Occipital lobe (tissue), 2 donors: Measurements from ENCODE around the gene RRAGD. TPM values are rescaled to one million over a fixed set of nuclear protein-coding genes. Genes with fewer than 3 reads are reported as not detected.

Source experiments
- DNase-seq: peaks from one replicate; lab custom pipeline; 2025; lab: John Stamatoyannopoulos, UW
- total RNA-seq: library from RNA; depleted of rRNA; stranded (reverse); fragments of >200 nt; gene quantifications from one replicate; pipeline ENCODE4 v1.2.3, GENCODE V29; 2014

Gene RRAGD
- total RNA-seq, 1 donor from 2014 or later: 99.2 TPM

- no peak for DNase-seq
Measured at GRCh38 chr6:89375427-89376267, 36.4 kb downstream of the RRAGD start.

GRCh38 chr6:89372506-89372901, 39.6 kb downstream of the RRAGD start:
- no peak for DNase-seq

- DNase-seq: peak; percentile 44
Measured at GRCh38 chr6:89371849-89372505, 40.1 kb downstream of the RRAGD start.

DNA sequence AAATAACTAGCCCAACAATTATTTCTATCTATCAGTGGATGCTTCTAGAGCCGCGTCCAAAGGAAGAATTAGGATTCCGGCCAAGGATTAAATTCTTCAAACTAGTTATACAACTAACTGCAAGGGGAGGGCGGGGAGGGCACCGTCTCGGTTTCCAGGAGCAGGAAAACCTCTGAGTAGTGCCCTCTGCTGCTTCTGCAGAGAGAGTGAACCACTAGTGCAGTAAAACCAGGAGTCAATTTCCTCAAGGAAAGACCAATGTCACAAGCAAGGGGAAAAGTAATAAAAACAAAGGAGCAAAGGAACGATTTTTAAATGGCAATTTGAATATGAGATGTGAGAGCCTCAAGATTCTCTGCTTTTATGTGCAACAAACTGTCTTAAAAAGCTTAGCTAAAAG, 43.1 kb downstream of the RRAGD start:
- no peak for DNase-seq

- DNase-seq: peak; percentile 18
Measured at GRCh38 chr6:89368107-89368506, 44.0 kb downstream of the RRAGD start.

DNA sequence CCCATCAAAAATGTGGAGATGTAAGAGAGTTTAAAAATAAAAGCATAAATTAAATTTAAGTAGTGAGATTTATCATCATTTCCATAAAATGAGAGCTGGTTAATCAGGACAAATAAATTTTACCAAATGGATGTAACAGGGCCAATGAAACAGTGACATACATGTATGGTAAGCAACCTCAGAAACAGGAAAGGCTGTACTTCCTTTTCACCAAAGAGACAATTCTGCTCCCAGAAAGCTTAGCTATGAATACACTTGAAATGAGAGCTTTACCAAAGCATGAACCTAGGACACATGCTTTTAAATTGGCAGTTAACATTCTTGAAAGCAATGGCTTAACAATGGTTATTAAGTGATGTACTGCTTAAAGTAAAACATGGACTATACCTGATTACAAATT, 47.5 kb downstream of the RRAGD start:
- no peak for DNase-seq

DNA sequence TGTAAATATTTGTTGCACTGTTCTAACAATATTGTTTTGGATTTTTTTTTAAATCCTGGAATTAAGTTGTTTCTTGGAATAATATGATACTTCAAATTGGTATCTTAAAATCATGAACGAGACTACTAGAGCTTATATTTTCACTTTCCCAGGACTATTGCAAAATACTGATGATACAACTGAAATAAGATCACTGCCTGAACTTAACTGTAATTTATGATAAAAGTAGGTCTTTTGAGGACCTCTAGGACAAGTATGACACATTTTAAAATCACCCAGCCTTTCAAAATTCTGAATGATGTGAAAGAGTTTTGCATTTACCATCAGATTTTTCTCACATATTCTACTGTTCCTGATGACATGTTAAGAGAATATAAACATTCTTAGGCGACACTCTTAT, 50.9 kb downstream of the RRAGD start:
- DNase-seq: no peak

GRCh38 chr6:89360415-89360999, 51.6 kb downstream of the RRAGD start:
- no peak for DNase-seq

DNA sequence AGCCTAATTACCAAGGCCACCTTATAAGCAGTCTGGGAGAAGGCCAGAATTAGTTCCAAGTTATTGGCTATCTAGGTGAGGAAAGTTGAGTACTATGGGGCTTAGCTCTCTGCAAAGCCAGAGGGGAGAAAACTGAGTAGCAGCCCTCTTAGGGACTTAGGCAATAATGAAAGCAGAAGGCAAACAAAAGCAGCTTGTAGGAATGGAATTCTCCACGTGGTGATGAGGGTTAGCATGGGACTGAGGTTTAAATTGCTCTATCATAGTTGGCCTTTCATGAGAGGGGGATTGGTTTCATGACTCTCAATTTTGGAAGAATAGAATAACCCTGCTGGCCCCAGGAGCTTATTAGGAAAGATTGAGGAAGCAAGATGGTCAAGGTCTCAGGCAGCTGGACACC, 52.5 kb downstream of the RRAGD start:
- DNase-seq: no peak

- no peak for DNase-seq
Measured at GRCh38 chr6:89357390-89357789, 54.7 kb downstream of the RRAGD start.

DNA sequence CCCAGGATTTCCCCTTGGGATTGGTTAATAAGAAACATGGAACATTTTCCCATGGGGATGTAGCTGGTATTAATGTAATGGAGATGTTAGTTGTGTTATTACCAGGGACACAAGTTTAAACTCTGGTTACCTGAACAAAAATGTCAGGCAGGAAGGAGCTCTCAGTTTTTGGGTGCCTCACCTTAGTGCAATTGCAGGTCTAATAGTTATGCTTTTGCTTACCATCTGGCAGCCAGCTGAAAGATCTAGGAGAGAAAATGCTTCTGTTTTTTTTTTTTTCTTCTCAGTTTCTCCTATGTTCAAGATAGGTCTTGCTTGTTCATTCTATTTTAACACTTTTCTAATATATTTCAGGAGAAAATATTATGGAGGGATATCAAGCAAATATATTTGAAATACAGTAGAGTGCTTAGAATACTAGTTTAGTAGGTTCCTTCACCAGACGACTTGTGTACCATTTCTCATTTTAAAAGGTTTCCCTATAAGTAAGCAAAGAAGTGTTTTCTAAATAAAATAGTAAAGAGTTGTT, 55.4 kb downstream of the RRAGD start:
- no peak for DNase-seq

DNA sequence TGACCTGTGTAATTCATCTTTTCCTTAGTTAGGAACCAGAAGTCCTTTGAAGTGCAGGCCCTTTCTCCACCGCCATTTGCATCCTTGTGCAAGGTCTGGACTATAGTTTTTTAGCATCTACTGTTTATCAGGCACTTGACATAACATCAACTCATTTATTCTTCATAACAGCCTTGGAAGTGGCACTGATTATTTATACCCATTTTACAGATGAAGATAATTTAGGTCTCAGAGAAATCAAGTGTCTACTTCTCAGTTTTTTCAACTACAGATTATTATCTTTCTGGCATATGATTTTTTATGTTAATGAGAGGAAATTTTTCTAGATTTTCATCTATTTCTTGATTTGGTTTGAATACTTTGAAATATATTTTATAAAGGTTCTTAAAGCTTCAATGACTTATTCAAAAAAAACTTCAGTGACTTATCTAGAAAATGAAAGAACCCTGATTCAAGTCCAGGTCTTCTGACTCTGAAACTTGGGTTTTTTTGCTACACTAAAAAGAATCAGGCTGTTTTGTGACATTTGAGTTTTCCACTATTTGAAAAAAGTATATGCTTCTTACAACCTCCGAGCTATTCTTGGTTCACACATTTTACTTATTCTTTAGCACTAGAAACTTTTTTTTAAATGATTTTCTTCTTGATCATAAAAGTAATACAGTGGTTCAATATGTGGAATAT, 56.4 kb downstream of the RRAGD start:
- no peak for DNase-seq

DNA sequence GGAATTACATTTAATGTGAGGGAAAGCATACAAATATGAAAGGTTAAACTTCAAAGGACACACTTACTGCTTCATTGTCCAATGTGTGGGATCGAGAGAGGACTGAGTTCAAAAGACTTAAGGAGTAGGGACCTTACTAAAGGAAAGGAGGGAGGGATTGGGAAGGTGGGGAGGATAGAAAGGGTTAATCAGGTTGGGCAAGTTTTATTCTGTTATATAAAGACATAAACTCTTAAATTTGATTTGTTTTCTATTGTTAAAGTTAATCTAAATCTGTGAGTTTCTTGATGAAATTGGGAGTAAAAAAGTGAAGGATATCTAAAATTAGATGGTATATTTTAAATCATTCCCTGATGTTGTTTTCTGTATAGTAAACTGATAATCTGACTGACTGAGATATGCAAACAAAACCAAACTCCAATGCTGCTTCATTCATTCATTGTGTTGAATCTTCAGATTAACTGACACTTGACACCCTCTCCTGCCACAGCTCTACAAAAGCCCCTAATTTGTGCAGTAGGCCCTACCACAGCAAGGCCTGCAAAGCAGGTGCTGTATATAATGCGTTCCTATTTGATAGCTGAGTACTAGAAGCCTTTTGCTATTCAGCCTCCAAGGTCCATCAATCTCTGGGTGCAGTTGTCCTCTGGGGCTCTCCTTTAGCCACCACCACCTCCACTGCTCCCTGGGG, 58.2 kb downstream of the RRAGD start:
- no peak for DNase-seq

DNA sequence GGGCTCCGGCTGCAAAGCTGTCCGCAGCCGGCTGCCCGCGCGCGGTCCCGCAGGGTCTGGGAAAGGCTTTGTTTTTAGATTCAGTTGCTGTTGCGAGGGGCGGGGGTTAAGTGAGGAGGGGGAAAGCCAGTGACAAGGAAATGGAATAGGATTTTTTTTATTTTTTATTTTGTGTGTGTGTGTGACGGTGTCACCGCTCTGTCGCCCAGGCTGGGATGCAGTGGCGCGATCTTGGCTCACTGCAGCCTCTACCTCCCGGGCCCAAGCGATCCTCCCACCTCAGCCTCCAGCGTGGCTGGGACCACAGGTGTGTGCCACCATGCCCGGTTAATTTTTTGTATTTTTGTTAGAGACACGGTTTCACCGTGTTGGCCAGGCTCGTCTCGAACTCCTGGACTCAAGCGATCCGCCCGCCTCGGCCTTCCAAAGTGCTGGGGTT, 58.9 kb downstream of the RRAGD start:
- DNase-seq: no peak

DNA sequence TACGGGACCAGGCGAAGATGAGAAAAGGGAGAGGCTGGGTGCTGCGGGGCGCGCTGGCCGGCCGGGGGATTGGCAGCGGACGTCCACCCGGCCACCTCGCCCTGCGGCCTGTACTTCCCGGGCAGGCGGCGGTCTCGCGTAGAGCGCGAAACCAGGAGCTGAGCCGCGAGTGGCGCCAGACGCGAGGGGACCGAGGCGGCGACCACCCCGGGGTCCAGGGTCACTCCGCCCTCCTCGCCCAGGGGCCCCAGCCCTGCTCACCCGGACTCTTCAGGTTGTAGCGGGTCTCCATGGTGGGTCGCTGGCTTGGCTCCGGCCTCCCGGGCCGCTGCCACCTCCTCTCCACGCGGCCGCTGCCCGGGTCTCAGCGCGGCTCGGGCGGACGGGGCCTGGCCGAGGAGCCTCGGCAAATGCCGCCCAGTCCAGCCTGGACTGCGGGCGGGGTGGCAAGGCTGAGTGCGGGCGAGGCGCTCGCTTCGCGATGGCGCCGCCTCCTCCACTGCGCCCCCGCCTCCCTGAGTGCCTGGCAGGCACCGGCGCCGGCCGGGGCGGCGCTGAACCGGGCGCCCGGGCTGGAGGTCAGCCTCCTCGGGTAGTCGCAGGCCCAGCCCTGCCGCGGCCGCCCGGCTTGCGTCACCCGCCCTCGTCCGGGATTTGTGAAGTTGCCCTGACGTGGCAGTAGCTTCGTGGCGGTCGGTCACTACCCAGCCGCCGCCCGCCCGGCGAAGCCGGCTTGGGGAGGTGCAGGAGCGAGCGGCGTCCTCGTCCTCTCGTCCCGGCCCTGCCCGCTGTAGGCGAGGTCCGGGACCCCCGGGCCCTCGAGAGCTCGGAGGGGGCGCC, 59.6 kb downstream of the RRAGD start, which contains the start of gene UBE2J1:
Gene UBE2J1 (minus strand): TSS at position 445 of the 840 bp plus-strand sequence. CDS start 153 bp downstream, at position 292.
- DNase-seq: peak; percentile 85

DNA sequence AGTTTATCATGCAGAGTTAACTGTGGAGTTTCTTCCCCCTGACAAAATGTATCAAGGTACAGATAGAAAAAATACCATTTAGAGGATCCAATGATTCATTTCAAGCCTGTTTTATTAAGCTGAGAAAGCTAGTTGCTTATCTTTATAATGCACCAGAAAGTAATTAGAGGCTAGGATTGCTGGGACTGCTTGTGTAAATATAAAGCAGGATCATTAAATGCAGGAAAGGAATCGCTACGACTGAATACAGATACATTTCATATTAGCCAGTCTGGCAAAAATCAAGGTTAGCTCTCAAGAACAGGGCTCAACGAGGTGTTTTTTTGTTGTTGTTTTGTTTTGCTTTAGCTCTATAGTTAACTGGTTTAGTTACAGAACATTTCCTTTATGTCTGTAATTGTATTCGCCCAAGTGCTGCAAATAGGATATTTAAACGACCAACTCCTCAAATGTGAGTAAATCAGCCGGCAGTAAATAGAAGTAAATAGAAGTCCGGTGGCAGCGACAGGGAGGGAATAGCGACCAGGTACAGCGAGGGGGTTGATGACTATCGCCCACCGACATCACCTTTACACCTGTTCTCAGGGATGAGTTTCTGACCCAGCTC, 60.3 kb downstream of the RRAGD start:
- DNase-seq: no peak

DNA sequence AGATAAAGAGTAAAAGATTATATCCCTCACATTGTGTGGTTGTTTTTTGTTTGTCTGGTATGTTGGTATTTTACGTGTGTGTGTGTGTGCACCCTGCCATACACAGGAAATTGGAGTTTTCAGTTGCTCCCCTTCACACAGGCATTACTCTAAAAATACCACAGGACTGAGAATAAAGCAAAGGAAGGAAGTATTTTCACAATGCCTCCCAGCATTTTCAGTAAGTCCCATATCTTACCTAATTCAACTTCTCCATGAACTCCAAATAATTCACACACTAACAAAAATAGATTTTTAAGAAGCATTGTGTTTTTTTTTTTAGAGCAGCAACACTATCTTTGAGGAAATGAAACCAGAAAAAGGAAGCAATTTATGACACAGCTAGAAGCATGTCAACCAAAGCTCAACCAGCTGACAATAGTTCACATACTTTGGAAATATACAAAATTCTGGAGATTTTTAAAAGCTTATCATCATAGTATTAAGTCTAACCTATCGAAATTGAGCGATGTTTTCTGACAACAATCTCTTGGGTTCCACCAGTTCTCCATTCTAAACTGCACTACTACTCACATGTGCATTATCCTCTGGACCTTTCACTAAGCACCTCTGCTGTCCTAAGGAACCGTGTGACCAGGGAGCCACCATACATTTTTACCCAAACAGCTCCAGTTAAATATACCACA, 61.6 kb downstream of the RRAGD start:
- DNase-seq: no peak

DNA sequence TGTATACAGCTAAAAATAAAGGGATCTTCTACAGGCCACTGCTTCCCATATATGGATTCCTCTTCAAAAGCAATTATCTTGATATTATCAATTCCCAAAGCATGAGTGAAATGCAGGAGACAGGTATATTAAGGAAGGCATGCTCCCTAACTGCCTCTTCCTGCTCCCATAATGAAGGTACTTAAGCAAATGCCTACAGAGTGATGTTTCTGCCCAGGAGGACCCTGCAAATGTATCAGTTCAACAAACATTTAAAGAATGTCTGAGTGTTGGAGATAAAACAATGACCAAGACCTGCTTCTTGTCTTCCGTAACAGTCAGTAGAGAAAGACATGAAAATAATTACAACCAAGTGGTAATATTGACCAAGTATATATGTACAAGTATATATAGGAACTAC, 63.7 kb downstream of the RRAGD start:
- DNase-seq: no peak

DNA sequence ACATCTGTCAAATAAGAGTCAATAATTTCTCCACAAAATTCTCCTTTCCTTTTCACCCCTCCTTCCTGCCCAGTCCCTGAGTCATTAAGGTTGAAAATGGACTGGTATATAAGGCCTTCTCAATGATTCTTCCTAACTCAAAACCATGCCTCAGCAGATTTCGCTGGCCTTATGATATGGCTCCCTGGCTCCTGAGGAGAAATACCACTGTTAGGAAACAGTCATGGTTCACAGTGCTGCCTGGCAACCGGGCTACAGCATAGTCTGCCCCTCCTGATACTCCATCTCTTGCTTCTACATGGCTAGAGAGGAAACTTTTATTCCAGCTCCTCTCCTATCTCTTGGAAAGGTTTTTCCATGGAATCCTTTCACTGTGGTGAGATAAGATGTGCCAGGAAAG, 64.2 kb downstream of the RRAGD start:
- DNase-seq: no peak
